Measurements from ENCODE around the gene NR3C2. TPM values are rescaled to one million over a fixed set of nuclear protein-coding genes. Genes with fewer than 3 reads are reported as not detected.

The NR3C2 gene
- total RNA-seq, 1 experiment from 2014 or later = 2.7 TPM

- Histone ChIP-seq H3K4me2 (ENCODE audit: low read length) (no peak overlapping the region), H3K9ac (ENCODE audit: low read length) (no peak overlapping the region), H3K27ac (ENCODE audit: low read depth, low read length) (no peak overlapping the region), H3K79me2 (ENCODE audit: insufficient read depth, low read length) (no peaks in the 10 kb centered on the region), H3K4me3 (replicated peaks in 1 of 2; ENCODE audit: low read depth in 1 of 2, low read length in 2 of 2) (no peak overlapping the region), H3K27me3 (ENCODE audit: insufficient read depth, low read length) (no peaks in the 10 kb centered on the region), H3K9me3 (ENCODE audit: control insufficient read depth in 1 of 2, insufficient read depth in 1 of 2, low read depth in 1 of 2, low read length in 2 of 2) (no peaks in the 10 kb centered on the region), H3K4me1 (ENCODE audit: control insufficient read depth in 1 of 2, insufficient read depth in 2 of 2, low read length in 2 of 2) (no peaks in the 10 kb centered on the region), H2AFZ (ENCODE audit: low read depth, low read length, poor library complexity, severe bottlenecking) (no peak overlapping the region), H4K20me1 (ENCODE audit: insufficient read depth) (no peaks in the 10 kb centered on the region), H3K36me3 (ENCODE audit: control insufficient read depth in 1 of 2, insufficient read depth in 2 of 2, low read length in 2 of 2) (no peaks in the 10 kb centered on the region), H3K9me2 (ENCODE audit: insufficient read depth) (no peaks in the 10 kb centered on the region)
- ATAC-seq = no peak
- ChIA-PET POLR2A (no interaction called here), CTCF (no interaction called here), RAD21 (ENCODE audit: low non-redundant PET in 1 of 2, low total read pairs in 2 of 2, uncharacterized antibody in 2 of 2, unreplicated experiment in 2 of 2) (no interaction called here)
- no peak for TF ChIP-seq ATF3 (IDR thresholded peaks at IDR 0.05)
- TF ChIP-seq FOSL1 (IDR thresholded peaks at IDR 0.05; ENCODE audit: low read depth) = no peak
- no peak for TF ChIP-seq ZFX (IDR thresholded peaks at IDR 0.05)
- no peak for TF ChIP-seq CEBPB (IDR thresholded peaks at IDR 0.05; ENCODE audit: low read depth)
- no peak for TF ChIP-seq CTCF (IDR thresholded peaks at IDR 0.05 in 2 of 3, conservative IDR thresholded peaks at IDR 0.05 in 1 of 3; ENCODE audit: borderline replicate concordance in 1 of 3, insufficient read depth in 1 of 3, low read depth in 2 of 3, low read length in 2 of 3)
- no peak for TF ChIP-seq TCF7L2 (IDR thresholded peaks at IDR 0.05; ENCODE audit: borderline replicate concordance, extremely low read depth, insufficient read depth, insufficient read length)
- TF ChIP-seq REST (IDR thresholded peaks at IDR 0.05; ENCODE audit: low read depth) = no peak
- TF ChIP-seq EGR1 (IDR thresholded peaks at IDR 0.05; ENCODE audit: low read depth) = no peak
- TF ChIP-seq SIN3A (IDR thresholded peaks at IDR 0.05; ENCODE audit: low read depth) = no peak
- no peak for TF ChIP-seq CBX3 (IDR thresholded peaks at IDR 0.05; ENCODE audit: low read depth)
- TF ChIP-seq ZNF274 (IDR thresholded peaks at IDR 0.05; ENCODE audit: low read depth, low read length) = no peak
- no peak for TF ChIP-seq POLR2A (IDR thresholded peaks at IDR 0.05; ENCODE audit: borderline replicate concordance, extremely low read depth, insufficient read depth, insufficient read length)
- no TSS peak for BruUV-seq (replicated peaks)
- intact Hi-C loops (cut with micrococcal nuclease) = no loop called here
- no peak for DNase-seq (ENCODE audit: low read depth, low spot score)
These were observed 198.4 kb downstream of the NR3C2 start for GRCh38 chr4:148243837-148244236.
